Kidney (tissue), 14 donors: ENCODE results near the gene GLRA3. TPM values are rescaled to one million over a fixed set of nuclear protein-coding genes. Genes with fewer than 3 reads are reported as not detected.

Source experiments
- DNase-seq, 5 donors: peaks; one replicate each; pipeline ENCODE4 v3.0.0-alpha.2; 2013 to 2020
- FAIRE-seq: peaks from 2 replicates; lab custom pipeline; 2012; peaks lifted over from hg19 to GRCh38; lab: Jason Lieb, UNC
- H3K27ac ChIP-seq, 2 donors: one replicate each; pipeline ENCODE4 v1.7.0; 2013; ENCODE audit warnings: low read depth in 2 of 2, low read length in 2 of 2, inconsistent platforms in 1 of 2
- H3K27me3 ChIP-seq: one replicate; pipeline ENCODE4 v1.7.1; 2013; ENCODE audit warnings: low read length, inconsistent platforms; ENCODE audit not compliant: control insufficient read depth, insufficient read depth
- H3K36me3 ChIP-seq, 3 donors: one replicate each; pipeline versions ENCODE4 v1.7.0 to v1.7.1; 2013; ENCODE audit warnings: low read length in 3 of 3, control low read depth in 1 of 3, inconsistent platforms in 1 of 3; ENCODE audit not compliant: insufficient read depth in 3 of 3, control insufficient read depth in 2 of 3
- H3K4me1 ChIP-seq, 3 donors: one replicate each; pipeline versions ENCODE4 v1.7.0 to v1.7.1; 2013; ENCODE audit warnings: low read length in 3 of 3, inconsistent platforms in 1 of 3, low read depth in 1 of 3; ENCODE audit not compliant: control insufficient read depth in 2 of 3, insufficient read depth in 2 of 3
- H3K4me3 ChIP-seq, 3 donors: one replicate each; pipeline versions ENCODE4 v1.7.0 to v1.8.1; 2013; ENCODE audit warnings: low read length in 3 of 3, control low read depth in 1 of 3, inconsistent platforms in 1 of 3
- H3K9ac ChIP-seq, 3 donors: one replicate each; pipeline versions ENCODE4 v1.7.0 to v1.7.1; 2013; ENCODE audit warnings: low read length in 3 of 3, control low read depth in 1 of 3, inconsistent platforms in 1 of 3
- H3K9me3 ChIP-seq, 3 donors: one replicate each; pipeline versions ENCODE4 v1.7.0 to v1.7.1; 2013; ENCODE audit warnings: low read length in 3 of 3, control low read depth in 1 of 3, inconsistent platforms in 1 of 3; ENCODE audit not compliant: control insufficient read depth in 2 of 3, insufficient read depth in 1 of 3
- CTCF ChIP-seq: IDR thresholded peaks from 3 replicates; pipeline ENCODE4 v1.5.1; 2012; ENCODE audit warnings: mild to moderate bottlenecking, moderate library complexity, borderline replicate concordance; ENCODE audit not compliant: insufficient read depth; ENCODE audit errors: extremely low read depth
- intact Hi-C: fragments of 100-400 bp; cut with DNase I; formaldehyde crosslinking; loops from one replicate; pipeline ENCODE4 v1.11.1; 2022
- polyA plus RNA-seq: library from polyadenylated mRNA; stranded (reverse); fragments of 350-450 nt; fragmentation: Illumina TruSeq; extraction: RNeasy Lipid Tissue Mini Kit (QIAGEN cat#74804); gene quantifications from one replicate; pipeline ENCODE4 v1.2.3, GENCODE V29; 2014; ENCODE audit warnings: low read depth, low replicate concordance; ENCODE audit not compliant: insufficient read depth
- total RNA-seq: library from RNA; stranded (reverse); fragmentation: NEBNext Ultra II Directional; extraction: Animal tissue kit (Norgen Biotek cat#: 25700); gene quantifications from one replicate; pipeline ENCODE4 v1.2.1, GENCODE V29; 2021
- donor health status: control.
- donor health status: control.
- donor health status: control.
- donor health status: control.
- donor health status: control.
- donor health status: DM: yes; HTN: yes; CAD: no.
- donor health status: Normal renal cell carcinoma (clear cell type).

GLRA3 gene
- total and polyA plus RNA-seq, 2 donors from 2014 or later, result 0.13 TPM; not detected in 1

GRCh38 chr4:174613979-174614378 lies 215.1 kb downstream of the GLRA3 start:
- H3K27me3 ChIP-seq, result no peaks in the 10 kb centered on the region
- no peak for TF ChIP-seq CTCF
- no peaks in the 10 kb centered on the region for H3K4me1 ChIP-seq
- no peak overlapping the region for H3K4me3 ChIP-seq
- no peak overlapping the region for H3K9ac ChIP-seq
- FAIRE-seq (no peak), DNase-seq (no peak)
- H3K27ac ChIP-seq, result no peak overlapping the region
- no peaks in the 10 kb centered on the region for H3K9me3 ChIP-seq
- H3K36me3 ChIP-seq, result no peaks in the 10 kb centered on the region
- intact Hi-C loops, result no loop called here

DNA sequence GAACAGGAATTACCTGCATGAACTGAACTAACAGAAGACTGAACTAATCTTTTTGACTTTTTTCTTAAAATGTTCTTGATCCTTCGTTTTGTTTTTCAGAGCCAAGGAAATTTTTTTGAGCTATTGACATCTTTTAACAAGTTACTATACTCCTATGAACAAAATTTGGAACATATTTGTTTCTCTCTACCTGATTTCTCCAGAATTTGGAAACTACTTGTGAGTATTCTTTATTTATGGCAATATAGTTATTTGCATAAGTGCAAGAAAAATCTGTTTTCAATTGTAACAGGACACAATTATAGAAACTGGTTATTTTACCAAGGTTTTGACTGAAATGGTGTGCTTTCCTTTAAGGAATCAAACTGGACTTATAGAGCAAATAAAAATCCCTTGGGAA lies 217.3 kb downstream of the GLRA3 start:
- no peaks in the 10 kb centered on the region for H3K9me3 ChIP-seq
- no peak overlapping the region for H3K27ac ChIP-seq
- H3K36me3 ChIP-seq, result no peaks in the 10 kb centered on the region
- no peak for DNase-seq
- H3K4me3 ChIP-seq, result no peak overlapping the region
- H3K27me3 ChIP-seq, result no peaks in the 10 kb centered on the region
- no peak for FAIRE-seq
- no peaks in the 10 kb centered on the region for H3K4me1 ChIP-seq
- intact Hi-C loops, result no loop called here
- TF ChIP-seq CTCF, result no peak
- H3K9ac ChIP-seq, result no peak overlapping the region

DNA sequence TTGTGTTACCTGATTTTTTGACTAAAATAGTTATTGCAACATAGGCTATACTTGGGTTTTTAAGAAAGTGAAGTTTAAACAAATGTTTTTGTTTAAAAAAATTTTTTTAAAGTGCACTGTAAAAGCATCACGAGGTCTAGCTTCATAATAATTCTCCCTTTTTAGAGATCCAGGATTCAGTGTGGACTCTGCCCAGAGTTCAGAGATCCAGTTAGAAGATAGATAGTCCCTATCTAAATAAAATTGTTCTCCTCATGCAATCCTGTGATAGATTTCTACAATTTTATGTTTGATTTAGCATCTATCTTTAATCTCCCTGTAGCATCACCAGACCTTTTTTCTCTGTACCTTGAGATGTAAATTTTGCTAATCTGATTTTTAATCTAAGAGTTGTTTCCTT lies 221.3 kb downstream of the GLRA3 start:
- intact Hi-C loops, result no loop called here
- no peak for TF ChIP-seq CTCF
- Histone ChIP-seq H3K9me3 (no peaks in the 10 kb centered on the region), H3K4me1 (no peaks in the 10 kb centered on the region), H3K9ac (no peak overlapping the region), H3K27ac (no peak overlapping the region), H3K4me3 (no peak overlapping the region), H3K36me3 (no peaks in the 10 kb centered on the region), H3K27me3 (no peaks in the 10 kb centered on the region)
- no peak for DNase-seq
- no peak for FAIRE-seq

DNA sequence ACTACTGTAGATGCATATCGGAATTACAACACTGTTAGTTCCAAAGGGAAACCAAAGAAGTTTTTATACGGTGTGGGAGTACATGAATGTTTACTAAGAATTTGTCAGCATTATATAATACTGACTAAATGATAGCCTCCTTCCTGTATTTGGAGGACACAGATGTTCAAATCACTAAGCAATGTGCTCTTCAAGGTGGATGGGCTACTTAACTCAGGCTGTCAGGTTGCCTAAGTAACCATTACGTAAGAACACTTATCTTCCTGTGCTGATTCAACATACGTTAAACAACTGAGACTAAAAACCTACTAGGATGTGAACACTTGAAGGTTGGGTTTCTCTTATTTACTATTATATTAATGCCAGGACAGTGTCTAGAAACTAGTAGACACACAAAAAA lies 224.8 kb downstream of the GLRA3 start:
- no peak overlapping the region for H3K9ac ChIP-seq
- H3K4me3 ChIP-seq, result no peak overlapping the region
- intact Hi-C loops, result no loop called here
- no peaks in the 10 kb centered on the region for H3K4me1 ChIP-seq
- DNase-seq (peak in 2 of 5 donors; percentile 14 to 31), FAIRE-seq (no peak)
- no peaks in the 10 kb centered on the region for H3K36me3 ChIP-seq
- no peaks in the 10 kb centered on the region for H3K27me3 ChIP-seq
- H3K9me3 ChIP-seq, result no peaks in the 10 kb centered on the region
- TF ChIP-seq CTCF, result no peak
- H3K27ac ChIP-seq, result no peak overlapping the region
